K562 (cell line): ENCODE data around the gene TIMP3.

Experiments used
- CC2D1A ChIP-seq: fragments of 450-650 bp; IDR thresholded peaks from 2 replicates; pipeline ENCODE4 v1.6.1; 2017; ENCODE audit warnings: mild to moderate bottlenecking
- ELF4 ChIP-seq: fragments of 450-650 bp; formaldehyde crosslinking; IDR thresholded peaks from 2 replicates; pipeline ENCODE4 v1.4.0; 2022; ENCODE audit warnings: missing genetic modification characterization
- EZH2 ChIP-seq: IDR thresholded peaks from 2 replicates; pipeline ENCODE4 v1.6.1; 2012; ENCODE audit warnings: low read depth, mild to moderate bottlenecking, inconsistent platforms, low read length, borderline replicate concordance
- L3MBTL2 ChIP-seq: fragments of 450-650 bp; IDR thresholded peaks from 2 replicates; pipeline ENCODE4 v1.6.1; 2016; ENCODE audit warnings: mild to moderate bottlenecking, moderate library complexity
- MEF2D ChIP-seq: conservative IDR thresholded peaks from 2 replicates; pipeline ENCODE4 v1.6.1; 2016; ENCODE audit warnings: low read depth, missing genetic modification characterization, missing compliant biosample characterization
- POLR2AphosphoS5 ChIP-seq: IDR thresholded peaks from 2 replicates; pipeline ENCODE4 v1.6.1; 2011; ENCODE audit warnings: mild to moderate bottlenecking, low read depth, low read length, moderate library complexity; ENCODE audit not compliant: control insufficient read depth, insufficient read depth
- RCOR1 ChIP-seq, 2 experiments: IDR thresholded peaks; 2 replicates each; pipeline ENCODE4 v1.6.1; 2012; ENCODE audit warnings: low read depth in 2 of 2, low read length in 2 of 2, borderline replicate concordance in 1 of 2, improper control_type of control experiment in 1 of 2
- SNRNP70 ChIP-seq: fragments of 200-400 bp; formaldehyde crosslinking; optimal IDR thresholded peaks from 2 replicates; pipeline ENCODE3; 2017; ENCODE audit warnings: low read depth, low read length
- TCFL5 ChIP-seq: fragments of 250-450 bp; sonication (Bioruptor Pico); conservative IDR thresholded peaks from 2 replicates; pipeline ENCODE4 v1.6.1; 2021; ENCODE audit warnings: mild to moderate bottlenecking, moderate library complexity, matching md5 sums
- ZBTB49 ChIP-seq: sonication (generic); formaldehyde crosslinking; IDR thresholded peaks from 2 replicates; pipeline ENCODE4 v1.8.0; 2022; ENCODE audit warnings: missing genetic modification reagents, mild to moderate bottlenecking, borderline replicate concordance
- ZFP36 ChIP-seq: fragments of 150-350 bp; IDR thresholded peaks from 2 replicates; pipeline ENCODE4 v1.6.1; 2018; ENCODE audit warnings: low read length, low read depth; ENCODE audit not compliant: partially characterized antibody
- ZNF75A ChIP-seq: fragments of 450-650 bp; formaldehyde crosslinking; IDR thresholded peaks from 2 replicates; pipeline ENCODE4 v1.4.0; 2020; ENCODE audit warnings: mild to moderate bottlenecking
- TF ChIP-seq, protein P1 (sequence below): fragments of 450-650 bp; IDR thresholded peaks from 2 replicates; pipeline ENCODE4 v1.6.1; 2016; ENCODE audit warnings: antibody characterized with exemption
- TF ChIP-seq, protein P2 (sequence below), 3 experiments: IDR thresholded peaks in 2 of 3; conservative IDR thresholded peaks in 1 of 3; 2 replicates each; pipeline ENCODE4 v1.5.1; 2011 to 2012; ENCODE audit warnings: low read length in 3 of 3, mild to moderate bottlenecking in 3 of 3, control low read depth in 2 of 3, improper control_type of control experiment in 1 of 3, inconsistent platforms in 1 of 3, low read depth in 1 of 3, mixed read lengths in 1 of 3, moderate library complexity in 1 of 3; ENCODE audit not compliant: insufficient read depth in 2 of 3

- TF ChIP-seq ZFP36, result no peak
- TF ChIP-seq SNRNP70, result no peak
- no peak for TF ChIP-seq CC2D1A
- TF ChIP-seq ELF4 (CRISPR knock-in tag), result no peak
- TF ChIP-seq POLR2AphosphoS5, result no peak
- no peak for TF ChIP-seq ZNF75A (CRISPR knock-in tag)
- TF ChIP-seq, protein P1, sequence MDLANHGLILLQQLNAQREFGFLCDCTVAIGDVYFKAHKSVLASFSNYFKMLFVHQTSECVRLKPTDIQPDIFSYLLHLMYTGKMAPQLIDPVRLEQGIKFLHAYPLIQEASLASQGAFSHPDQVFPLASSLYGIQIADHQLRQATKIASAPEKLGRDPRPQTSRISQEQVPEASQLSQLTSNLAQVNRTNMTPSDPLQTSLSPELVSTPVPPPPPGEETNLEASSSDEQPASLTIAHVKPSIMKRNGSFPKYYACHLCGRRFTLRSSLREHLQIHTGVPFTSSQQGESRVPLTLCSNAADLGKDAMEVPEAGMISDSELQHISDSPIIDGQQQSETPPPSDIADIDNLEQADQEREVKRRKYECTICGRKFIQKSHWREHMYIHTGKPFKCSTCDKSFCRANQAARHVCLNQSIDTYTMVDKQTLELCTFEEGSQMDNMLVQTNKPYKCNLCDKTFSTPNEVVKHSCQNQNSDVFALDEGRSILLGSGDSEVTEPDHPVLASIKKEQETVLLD, result no peak
- no peak for TF ChIP-seq L3MBTL2
- no peak for TF ChIP-seq ZBTB49
- no peak for TF ChIP-seq MEF2D (tag)
- no peak for TF ChIP-seq TCFL5 (CRISPR knock-in tag)
- TF ChIP-seq, protein P2, sequence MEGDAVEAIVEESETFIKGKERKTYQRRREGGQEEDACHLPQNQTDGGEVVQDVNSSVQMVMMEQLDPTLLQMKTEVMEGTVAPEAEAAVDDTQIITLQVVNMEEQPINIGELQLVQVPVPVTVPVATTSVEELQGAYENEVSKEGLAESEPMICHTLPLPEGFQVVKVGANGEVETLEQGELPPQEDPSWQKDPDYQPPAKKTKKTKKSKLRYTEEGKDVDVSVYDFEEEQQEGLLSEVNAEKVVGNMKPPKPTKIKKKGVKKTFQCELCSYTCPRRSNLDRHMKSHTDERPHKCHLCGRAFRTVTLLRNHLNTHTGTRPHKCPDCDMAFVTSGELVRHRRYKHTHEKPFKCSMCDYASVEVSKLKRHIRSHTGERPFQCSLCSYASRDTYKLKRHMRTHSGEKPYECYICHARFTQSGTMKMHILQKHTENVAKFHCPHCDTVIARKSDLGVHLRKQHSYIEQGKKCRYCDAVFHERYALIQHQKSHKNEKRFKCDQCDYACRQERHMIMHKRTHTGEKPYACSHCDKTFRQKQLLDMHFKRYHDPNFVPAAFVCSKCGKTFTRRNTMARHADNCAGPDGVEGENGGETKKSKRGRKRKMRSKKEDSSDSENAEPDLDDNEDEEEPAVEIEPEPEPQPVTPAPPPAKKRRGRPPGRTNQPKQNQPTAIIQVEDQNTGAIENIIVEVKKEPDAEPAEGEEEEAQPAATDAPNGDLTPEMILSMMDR (IDR thresholded peaks at IDR 0.05 in 2 of 3, conservative IDR thresholded peaks at IDR 0.05 in 1 of 3; ENCODE audit: insufficient read depth in 2 of 3, low read depth in 1 of 3, low read length in 3 of 3), result no peak
- TF ChIP-seq EZH2, result no peak
- no peak for TF ChIP-seq RCOR1 (IDR thresholded peaks at IDR 0.05; ENCODE audit: borderline replicate concordance in 1 of 2, low read depth in 2 of 2, low read length in 2 of 2)
Measured at GRCh38 chr22:32753591-32753990, 47.9 kb upstream of the TIMP3 start.
